NT2/D1 (cell line): ENCODE measurements around the gene KRTDAP.

Experiments
- YY1 ChIP-seq: IDR thresholded peaks from 2 replicates; pipeline ENCODE4 v1.6.1; 2011; ENCODE audit not compliant: insufficient read length, insufficient read depth
- ZNF274 ChIP-seq: IDR thresholded peaks from 2 replicates; pipeline ENCODE4 v1.6.1; 2011; ENCODE audit warnings: mild to moderate bottlenecking, low read depth, low read length

GRCh38 chr19:35518313-35518712 is 28.0 kb upstream of the KRTDAP start:
- no peak for TF ChIP-seq YY1
- TF ChIP-seq ZNF274: no peak
